AG10803 (cell line): Measurements from ENCODE around the gene SLC37A1.

Experiments
- DNase-seq: peaks from one replicate; pipeline ENCODE4 v3.0.0; 2010; ENCODE audit warnings: low read depth
- H3K4me3 ChIP-seq: 2 replicates; pipeline ENCODE4 v1.5.1; 2011; ENCODE audit warnings: mild to moderate bottlenecking, low read length, control low read depth
- TF ChIP-seq, protein P1 (sequence below): conservative IDR thresholded peaks from 2 replicates; pipeline ENCODE4 v1.5.1; 2011; ENCODE audit warnings: mild to moderate bottlenecking, low read length, control low read depth, inconsistent platforms

SLC37A1 gene

DNA sequence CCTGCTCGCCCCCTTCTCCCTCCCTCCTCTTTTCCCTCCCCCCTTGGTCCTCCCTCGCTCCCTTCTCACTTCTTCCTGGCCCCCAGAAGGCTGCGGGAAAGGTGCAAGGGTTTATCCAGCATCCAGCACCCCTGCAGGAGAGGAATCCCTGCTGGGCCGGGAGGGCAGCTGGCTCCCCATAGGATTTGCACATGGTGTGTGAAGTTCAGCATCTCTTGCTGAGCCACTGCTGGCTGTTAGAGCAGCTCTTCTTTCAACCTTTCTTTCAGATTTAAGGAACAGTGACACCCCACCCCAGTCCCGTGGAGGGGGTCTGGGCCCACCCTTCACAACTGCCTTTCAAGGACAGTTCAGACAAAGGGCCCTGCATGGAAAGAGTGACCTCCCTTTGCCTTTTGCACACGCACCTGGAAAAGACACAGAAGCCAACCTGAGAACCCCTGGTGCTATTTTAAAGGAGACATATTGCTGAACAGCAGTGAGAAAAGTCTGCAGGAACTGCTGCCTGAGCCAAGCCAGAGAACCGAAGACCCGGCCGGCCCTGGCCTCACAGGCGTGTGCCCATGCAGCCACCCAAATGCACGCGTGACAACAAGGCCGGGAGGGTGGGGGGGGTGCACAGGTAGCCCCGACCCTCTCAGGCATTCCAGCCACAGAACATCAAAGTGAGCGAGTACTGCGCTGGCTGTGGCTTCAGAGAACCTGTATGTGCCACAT is 66.6 kb downstream of the SLC37A1 start:
- H3K4me3 ChIP-seq = no peak overlapping the region
- no peak for DNase-seq
- TF ChIP-seq, protein P1, sequence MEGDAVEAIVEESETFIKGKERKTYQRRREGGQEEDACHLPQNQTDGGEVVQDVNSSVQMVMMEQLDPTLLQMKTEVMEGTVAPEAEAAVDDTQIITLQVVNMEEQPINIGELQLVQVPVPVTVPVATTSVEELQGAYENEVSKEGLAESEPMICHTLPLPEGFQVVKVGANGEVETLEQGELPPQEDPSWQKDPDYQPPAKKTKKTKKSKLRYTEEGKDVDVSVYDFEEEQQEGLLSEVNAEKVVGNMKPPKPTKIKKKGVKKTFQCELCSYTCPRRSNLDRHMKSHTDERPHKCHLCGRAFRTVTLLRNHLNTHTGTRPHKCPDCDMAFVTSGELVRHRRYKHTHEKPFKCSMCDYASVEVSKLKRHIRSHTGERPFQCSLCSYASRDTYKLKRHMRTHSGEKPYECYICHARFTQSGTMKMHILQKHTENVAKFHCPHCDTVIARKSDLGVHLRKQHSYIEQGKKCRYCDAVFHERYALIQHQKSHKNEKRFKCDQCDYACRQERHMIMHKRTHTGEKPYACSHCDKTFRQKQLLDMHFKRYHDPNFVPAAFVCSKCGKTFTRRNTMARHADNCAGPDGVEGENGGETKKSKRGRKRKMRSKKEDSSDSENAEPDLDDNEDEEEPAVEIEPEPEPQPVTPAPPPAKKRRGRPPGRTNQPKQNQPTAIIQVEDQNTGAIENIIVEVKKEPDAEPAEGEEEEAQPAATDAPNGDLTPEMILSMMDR = no peak

DNA sequence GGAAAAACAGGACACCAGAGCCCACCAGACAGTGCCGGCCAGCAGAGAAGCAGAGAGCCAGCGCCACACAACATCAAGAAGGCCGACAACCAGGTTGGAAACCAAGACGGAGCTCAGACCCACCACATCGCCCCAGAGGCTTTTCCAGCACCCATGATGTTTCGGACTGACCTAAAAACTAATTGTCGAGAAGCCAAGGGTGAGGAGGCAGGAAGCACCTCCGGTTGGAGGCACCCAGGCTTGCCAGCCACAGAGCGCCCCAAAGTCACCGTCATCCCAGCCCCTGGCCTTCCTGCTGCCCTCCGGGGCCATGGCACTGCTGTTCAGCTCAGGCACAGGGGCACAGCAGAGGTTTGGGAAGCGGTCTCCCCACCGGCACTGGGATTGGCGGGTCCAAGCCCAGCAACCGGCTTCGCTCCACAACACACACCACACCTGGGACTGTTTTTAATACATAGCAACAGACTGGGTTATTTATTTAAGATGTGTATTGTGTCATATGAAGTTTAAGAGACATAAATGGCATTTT is 67.2 kb downstream of the SLC37A1 start:
- H3K4me3 ChIP-seq = no peak overlapping the region
- DNase-seq = no peak
- TF ChIP-seq, protein P1 = no peak

DNA sequence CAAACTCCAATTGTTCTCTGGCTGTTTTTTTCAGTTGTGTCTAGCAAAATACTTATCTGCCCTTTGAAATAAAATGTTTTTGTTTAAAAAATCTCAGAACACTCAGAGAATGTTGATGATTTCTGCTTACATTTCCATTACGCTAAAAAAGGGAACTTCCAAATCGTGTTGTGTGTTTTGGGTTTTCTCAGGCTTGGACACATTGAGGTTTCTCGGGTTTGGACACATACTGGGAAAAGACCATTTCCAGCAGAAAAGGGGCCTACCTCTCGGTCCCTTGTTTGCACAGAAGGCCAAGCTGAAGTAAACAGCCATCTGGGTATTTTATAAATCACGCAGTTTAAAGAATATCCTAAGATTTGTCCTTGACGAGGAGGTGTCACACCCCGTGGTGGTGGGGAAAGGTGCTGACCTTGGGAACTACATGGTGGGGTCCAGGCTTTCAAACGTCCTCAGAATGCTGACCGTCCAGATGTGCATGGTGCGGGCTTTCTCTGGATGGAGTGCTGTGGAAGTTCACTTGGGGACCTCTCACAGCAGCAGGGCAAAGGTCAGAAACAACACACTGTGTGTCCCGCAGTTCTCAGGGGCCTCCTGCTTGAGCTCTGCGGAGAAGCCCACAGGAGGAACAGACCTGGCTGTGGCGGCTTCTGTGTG is 67.8 kb downstream of the SLC37A1 start:
- TF ChIP-seq, protein P1 = no peak
- no peak for DNase-seq
- H3K4me3 ChIP-seq = no peak overlapping the region

DNA sequence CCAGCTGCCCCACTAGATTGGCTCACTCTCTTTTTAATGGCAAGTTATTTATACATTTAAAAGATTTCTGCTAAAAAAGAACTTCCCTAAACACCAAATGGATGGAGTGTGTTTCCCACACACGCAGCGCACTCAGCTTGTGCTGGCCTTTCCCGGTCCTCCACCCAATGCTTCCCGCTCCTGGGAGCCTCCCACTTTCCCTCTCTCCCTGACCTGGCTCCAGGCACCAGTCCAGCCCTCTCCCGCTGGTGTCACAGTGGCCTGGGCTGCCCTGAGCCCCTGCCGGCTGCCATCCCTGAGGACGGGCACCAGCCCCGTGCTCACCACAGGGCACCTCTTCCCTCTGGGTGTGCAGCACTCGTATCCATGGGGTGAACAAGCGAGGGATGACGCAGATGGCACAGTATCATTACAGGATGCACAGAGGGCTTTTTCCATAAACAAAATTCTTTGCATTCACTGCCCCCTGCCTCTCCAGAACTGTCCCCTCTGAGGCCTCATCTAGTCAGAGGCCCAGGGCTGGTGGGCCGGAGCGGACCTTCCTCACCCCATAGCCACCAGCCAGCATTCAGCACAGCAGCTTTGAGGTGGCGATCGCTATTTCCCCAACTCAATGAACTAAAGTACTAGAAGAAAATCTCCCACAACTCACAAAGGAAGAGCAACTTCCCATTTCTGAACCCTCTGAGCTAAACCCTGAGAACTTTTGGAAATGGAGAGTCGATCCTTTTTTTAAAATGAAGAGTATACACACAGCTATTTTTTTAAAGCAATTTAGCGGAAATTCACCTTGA is 68.5 kb downstream of the SLC37A1 start:
- TF ChIP-seq, protein P1 = no peak
- H3K4me3 ChIP-seq = no peak overlapping the region
- DNase-seq = no peak

DNA sequence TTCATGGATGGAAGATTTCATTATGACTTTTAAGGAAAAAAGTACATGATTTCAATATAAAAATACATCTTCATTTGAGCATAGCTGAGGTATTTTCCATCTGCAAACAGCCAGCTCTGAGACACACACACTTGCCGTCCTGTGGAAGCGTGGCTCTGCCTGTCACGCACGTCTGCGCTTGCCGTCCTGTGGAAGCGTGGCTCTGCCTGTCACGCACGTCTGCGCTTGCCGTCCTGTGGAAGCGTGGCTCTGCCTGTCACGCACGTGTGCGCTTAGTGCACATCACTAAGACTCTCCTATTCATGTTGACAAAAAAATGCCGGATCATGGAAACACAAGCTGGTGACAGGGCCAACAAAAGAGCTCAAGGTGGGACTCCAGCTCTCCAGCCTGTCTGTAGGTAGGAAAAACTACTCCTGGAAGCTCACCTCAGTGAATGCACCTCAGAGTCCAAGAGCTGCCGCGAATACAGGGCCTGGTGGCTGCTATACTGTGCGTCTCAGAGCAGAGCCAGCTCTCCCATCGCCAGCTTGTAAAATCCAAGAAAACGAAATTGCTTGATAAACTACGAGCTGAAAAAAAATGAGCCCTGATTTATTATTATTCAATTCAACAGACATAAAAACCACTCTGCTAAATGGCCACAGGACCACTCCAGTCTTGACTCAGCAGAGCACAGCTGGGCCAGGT is 69.3 kb downstream of the SLC37A1 start:
- TF ChIP-seq, protein P1 = no peak
- H3K4me3 ChIP-seq = no peak overlapping the region
- DNase-seq = no peak

DNA sequence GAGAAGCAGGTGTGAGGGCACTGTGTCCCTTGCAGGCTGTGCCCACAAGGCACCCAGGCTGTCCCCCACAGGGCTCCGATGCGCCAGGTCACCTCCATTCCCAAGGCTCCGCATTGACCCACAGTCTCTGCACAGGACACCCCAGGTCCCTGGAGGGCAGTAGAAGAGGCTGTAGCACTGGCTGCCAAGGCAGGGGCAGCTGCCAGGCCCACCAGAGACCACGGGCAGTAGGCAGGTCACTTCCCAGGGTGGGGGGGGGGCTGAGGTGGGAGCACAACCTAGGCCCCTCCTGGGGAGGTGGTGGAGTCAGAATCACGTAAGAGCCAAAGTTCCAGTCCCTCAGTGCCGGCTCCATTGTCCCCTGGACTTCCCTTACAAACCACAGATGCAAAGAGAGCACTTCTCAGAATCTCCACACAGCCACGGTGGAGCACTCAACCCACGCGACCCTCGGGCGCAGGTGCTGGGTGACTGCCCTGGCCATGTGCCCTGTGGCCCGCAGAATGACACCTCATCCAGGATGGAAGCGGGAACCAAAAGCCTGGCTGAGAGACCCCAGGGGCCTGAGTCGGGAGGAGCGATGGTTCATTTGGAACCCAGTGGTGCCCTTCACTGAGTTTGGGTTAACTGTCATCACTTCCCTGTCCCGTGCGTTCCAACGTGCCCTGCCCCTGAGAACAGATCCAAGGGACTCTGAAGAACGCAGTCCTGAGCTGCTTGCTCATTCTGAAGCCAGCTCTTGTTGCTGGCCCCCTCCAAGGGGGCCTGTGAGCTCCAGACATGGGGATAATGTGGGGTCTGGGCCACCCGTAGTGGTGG is 70.0 kb downstream of the SLC37A1 start:
- TF ChIP-seq, protein P1 = no peak
- no peak overlapping the region for H3K4me3 ChIP-seq
- DNase-seq = no peak
